GM12891 (cell line): Measurements from ENCODE around the gene DIS3.
"Not testable (repeated sequence)": the region's sequence is repeated elsewhere in the genome, so short reads cannot be mapped to it uniquely, and the experiment has no call there.

Experiments
- DNase-seq: peaks from one replicate; pipeline ENCODE4 v3.0.0; 2011; ENCODE audit warnings: low spot score; ENCODE audit not compliant: insufficient read length
- FAIRE-seq: peaks from 2 replicates; lab custom pipeline; 2011; peaks lifted over from hg19 to GRCh38; lab: Jason Lieb, UNC
- PAX5 ChIP-seq: IDR thresholded peaks from 2 replicates; pipeline ENCODE4 v1.6.1; 2011; ENCODE audit warnings: low read length, moderate library complexity, mild to moderate bottlenecking; ENCODE audit not compliant: insufficient read depth, severe bottlenecking
- POLR2A ChIP-seq: IDR thresholded peaks from 2 replicates; pipeline ENCODE4 v1.6.1; 2011; ENCODE audit warnings: low read depth, low read length, control low read depth
- POLR2AphosphoS5 ChIP-seq: IDR thresholded peaks from 2 replicates; pipeline ENCODE4 v1.6.1; 2011; ENCODE audit warnings: low read depth, low read length, control low read depth
- POU2F2 ChIP-seq: IDR thresholded peaks from 2 replicates; pipeline ENCODE4 v1.6.1; 2011; ENCODE audit warnings: low read depth, mild to moderate bottlenecking, control low read depth, low read length, moderate library complexity
- SPI1 ChIP-seq: IDR thresholded peaks from 2 replicates; pipeline ENCODE4 v1.6.1; 2011; ENCODE audit warnings: low read depth, low read length, control low read depth
- TAF1 ChIP-seq: IDR thresholded peaks from 2 replicates; pipeline ENCODE4 v1.6.1; 2011; ENCODE audit warnings: low read depth, low read length, control low read depth

Gene DIS3

DNA sequence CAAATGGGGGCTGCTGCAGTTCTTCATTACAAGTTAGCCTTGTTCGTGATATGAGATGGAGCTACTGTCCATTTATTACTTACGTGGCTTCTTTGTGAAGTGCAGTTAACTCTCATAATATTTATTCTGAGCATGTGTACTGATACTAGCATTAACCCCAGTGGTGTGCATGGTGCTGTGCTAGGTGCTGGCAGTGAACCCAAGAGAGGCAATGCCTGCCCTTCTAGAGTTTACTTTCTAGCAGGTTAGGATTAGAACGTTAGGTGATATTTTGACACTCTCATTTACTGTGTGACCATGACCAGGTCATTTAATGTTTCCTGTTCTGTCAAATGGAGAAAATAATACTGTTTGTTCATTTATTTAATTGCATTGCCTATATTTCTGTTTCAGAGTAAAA is 17.1 kb upstream of the DIS3 start:
- FAIRE-seq (no peak), DNase-seq (no peak)
- TF ChIP-seq POLR2A (no peak), TAF1 (no peak), PAX5 (no peak), POLR2AphosphoS5 (no peak), POU2F2 (no peak), SPI1 (no peak)

DNA sequence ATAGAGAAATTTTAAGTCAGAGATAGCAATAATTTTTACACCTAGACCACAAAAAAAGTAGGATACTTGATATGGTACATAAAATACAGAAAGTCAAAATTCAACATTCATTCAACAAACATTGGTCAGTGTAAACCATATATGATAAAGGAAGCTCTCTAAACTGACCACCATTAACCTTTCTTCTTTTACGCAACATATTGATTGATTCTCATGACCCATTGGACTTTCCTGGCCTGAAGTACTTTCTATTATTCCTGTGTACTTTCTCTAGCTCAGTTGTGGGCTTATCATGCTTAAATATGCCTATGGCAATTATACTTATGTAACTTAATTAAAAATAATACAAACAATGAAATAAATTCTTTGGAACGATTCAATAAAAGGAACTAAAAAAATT is 10.9 kb upstream of the DIS3 start:
- DNase-seq (no peak), FAIRE-seq (no peak)
- TF ChIP-seq TAF1 (no peak), POLR2AphosphoS5 (no peak), SPI1 (no peak), PAX5 (no peak), POU2F2 (no peak), POLR2A (no peak)

DNA sequence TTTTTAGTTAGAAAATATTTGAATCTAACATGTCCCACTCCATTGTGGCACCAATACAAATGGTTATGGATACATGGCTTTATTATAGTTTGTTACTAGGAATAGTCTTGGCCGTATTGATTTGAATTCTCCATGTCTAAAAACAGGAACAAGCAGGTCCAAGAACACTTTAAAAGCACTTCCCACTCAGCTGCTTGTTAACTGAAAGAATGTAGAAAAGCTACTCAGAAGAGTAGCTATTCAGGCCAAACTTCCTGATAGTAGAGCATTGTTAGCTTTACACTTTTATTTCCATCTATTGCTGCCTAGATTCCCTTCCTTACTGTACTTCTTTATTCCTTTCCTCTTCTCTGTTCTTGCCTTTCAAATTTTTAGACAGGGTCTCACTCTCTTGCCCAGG is 7.1 kb upstream of the DIS3 start:
- DNase-seq = no peak
- TF ChIP-seq PAX5 (no peak), POLR2A (no peak), TAF1 (no peak), POU2F2 (no peak), SPI1 (no peak), POLR2AphosphoS5 (no peak)
- peak; percentile 38 for FAIRE-seq

DNA sequence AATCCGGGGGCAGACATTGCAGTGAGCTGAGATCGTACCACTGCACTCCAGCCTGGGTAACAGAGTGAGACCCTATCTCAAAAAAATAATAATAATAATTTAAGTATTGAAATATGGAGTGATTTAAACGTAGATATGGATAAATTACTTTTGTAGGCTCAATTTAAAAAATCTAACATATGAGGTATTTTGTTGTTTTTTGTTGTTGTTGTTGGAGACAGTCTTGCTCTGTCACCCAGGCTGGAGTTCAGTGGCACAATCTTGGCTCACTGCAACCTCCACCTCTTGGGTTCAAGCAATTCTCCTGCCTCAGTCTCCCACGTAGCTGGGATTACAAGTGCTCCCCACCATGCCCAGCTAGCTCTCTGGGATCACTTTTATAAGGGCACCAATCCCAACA is 3.0 kb upstream of the DIS3 start:
- not testable (repeated sequence) for DNase-seq, FAIRE-seq

DNA sequence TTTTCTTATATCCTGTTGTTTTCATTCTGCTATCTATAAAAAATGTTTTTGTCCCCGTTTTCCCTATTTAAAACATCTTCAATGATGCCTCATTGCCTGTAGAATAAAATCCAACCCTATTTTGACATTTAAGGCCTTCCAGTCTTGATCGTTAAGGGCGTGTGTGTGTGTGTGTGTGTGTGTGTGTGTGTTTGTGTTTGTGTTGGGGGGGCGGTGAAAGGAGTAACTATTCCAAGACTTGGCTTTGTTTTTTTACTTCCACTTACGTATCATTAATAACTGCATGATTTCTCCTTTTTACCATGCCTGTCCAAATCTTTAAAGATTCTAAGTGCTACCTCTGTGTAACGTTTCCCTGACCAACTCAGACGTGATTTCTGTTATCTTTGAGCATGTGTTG is 1.0 kb upstream of the DIS3 start:
- no peak for DNase-seq
- TF ChIP-seq PAX5 = no peak
- no peak for TF ChIP-seq POLR2A
- no peak for TF ChIP-seq TAF1
- TF ChIP-seq POU2F2 = no peak
- no peak for TF ChIP-seq POLR2AphosphoS5
- TF ChIP-seq SPI1 = no peak
- FAIRE-seq = no peak

DNA sequence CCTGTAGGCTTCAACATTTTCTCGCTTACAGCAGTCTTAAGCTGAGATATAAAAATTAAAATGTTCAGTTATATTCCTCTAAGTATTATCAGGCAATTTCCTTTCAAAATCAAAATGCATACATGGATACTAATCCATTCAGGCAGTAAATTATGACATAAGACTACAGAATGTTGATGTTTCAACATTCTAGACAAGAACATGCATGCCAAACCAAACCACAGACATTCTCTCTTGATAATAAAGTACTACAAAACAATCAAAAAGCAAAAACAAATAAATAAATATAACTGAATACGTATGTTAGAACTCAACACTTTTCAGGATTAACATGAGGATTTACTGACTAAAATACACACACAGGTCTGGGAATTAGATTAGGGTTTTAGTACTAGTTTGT is 7.7 kb downstream of the DIS3 start:
- FAIRE-seq (no peak), DNase-seq (no peak)
- TF ChIP-seq POU2F2 (no peak), POLR2A (no peak), TAF1 (no peak), SPI1 (no peak), PAX5 (no peak), POLR2AphosphoS5 (no peak)

DNA sequence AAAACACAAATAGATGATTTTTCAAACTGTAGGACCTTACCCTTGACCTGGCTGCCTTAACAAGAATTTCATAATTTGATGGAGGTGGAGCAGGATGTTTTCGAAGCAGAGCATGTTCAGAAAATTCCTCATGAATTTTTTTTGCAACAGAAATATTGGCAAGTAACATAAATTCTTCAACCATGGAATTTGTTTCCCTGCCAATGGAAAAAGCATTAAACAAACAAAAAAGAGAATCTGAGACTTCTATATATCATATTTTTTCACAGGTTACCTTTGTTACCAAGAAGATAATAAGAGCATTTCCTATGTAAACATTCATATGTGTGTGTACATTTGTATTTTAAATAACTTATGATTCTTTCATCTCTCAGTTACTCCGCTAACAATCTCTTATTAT is 18.3 kb downstream of the DIS3 start:
- no peak for TF ChIP-seq PAX5
- TF ChIP-seq POLR2A = no peak
- no peak for TF ChIP-seq POLR2AphosphoS5
- TF ChIP-seq SPI1 = no peak
- no peak for TF ChIP-seq POU2F2
- TF ChIP-seq TAF1 = no peak
- no peak for DNase-seq
- FAIRE-seq = no peak

DNA sequence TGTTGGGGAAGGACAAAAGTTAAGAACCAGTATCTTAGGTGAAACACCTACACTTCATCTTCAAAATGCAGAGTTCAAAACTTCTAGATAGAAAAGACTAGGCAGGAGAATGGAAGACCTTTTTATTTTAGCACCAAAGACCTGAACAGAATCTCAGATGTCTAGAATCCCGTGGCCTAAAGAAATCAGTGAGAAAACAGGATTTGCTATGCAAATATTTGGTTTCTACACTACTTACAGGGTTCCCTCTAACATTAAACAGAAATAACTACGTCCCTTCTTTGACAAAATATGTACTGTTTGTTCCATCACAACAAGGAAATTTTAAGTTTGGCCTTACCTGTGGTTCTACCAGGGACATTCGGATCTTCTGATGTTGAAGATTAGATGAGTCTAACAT is 21.5 kb downstream of the DIS3 start:
- TF ChIP-seq TAF1 (no peak), SPI1 (no peak), POLR2AphosphoS5 (no peak), POU2F2 (no peak), POLR2A (no peak), PAX5 (no peak)
- FAIRE-seq = peak; percentile 5
- no peak for DNase-seq

DNA sequence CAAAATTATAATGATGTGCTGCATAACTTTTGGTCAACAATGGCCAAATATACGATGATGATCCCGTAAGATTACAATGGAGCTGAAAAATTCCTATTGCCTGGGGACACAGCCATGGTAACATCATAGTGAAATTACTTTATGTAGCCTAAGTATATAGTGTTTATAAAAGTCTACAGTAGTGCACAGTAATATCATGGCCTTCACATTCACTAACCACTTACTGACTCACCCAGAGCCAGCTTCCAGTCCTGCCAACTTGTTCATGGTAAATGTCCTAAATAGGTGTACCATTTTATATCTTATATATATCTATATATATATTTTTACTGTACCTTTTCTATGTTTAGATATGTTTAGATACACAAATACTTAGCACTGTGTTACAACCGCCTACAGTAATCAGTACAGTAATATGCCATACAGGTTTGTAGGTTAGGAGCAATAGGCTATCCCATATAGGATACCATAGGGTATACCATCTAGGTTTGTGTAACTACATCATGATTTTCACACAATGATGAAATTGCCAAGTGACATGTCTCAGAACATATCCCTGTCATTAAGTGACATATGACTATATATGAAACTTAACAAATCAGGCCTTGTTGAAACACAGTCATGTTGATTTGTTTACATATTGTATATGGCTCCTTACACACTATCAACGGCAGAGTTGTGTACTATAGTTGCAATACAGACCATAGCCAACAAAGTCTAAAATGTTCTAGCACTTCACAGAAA is 23.7 kb downstream of the DIS3 start:
- FAIRE-seq = peak; percentile 48
- TF ChIP-seq POLR2A = no peak
- TF ChIP-seq PAX5 = no peak
- TF ChIP-seq POU2F2 = no peak
- no peak for TF ChIP-seq TAF1
- TF ChIP-seq POLR2AphosphoS5 = no peak
- no peak for TF ChIP-seq SPI1
- no peak for DNase-seq

DNA sequence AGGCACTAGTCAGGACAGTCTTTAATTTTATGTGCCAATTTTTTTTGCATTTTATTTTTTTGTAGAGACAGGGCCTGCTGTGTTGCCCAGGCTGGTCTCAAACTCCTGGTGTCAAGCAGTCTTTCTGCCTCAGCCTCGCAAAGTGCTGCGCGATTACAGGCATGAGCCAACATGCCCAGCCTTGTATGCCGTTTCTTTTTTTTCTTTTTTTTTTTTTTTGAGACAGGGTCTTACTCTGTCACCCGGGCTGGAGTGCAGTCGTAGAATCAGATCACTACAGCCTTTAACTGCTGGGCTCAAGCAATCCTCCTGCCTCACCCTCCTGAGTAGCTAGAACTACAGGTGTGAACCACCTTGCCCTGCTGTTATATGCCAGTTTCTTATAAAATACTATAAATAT is 27.6 kb downstream of the DIS3 start:
- FAIRE-seq (no peak), DNase-seq (no peak)
- TF ChIP-seq POLR2AphosphoS5 (no peak), TAF1 (no peak), POLR2A (no peak), SPI1 (no peak), POU2F2 (no peak), PAX5 (no peak)

DNA sequence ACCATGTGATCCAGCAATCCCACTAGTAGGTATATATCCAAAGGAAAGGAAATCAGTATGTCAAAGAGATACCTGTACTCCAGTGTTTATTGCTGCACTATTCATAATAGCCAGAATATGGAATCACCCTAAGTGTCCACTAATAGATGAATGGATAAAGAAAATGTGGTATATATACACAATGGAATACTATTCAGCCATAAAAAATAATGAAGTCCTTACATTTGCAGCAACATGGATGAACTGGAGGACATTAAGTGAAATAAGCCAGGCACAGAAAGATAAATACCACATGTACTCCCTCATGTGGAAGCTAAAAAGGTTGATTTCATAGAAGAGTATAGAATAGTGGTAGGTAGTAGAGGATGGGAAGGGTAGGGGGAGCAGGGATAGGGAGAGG is 30.5 kb downstream of the DIS3 start:
- no peak for FAIRE-seq
- TF ChIP-seq POU2F2 = no peak
- no peak for DNase-seq
